GM19452 (cell line): ENCODE results near the gene HSPA1A.
"Not testable (repeated sequence)": the region's sequence is repeated elsewhere in the genome, so short reads cannot be mapped to it uniquely, and the experiment has no call there.

Experiments used
- ATAC-seq: cut with Tn5 transposase; IDR thresholded peaks from one replicate; pipeline ENCODE4 v1.9.1; 2021; ENCODE audit not compliant: unreplicated experiment

HSPA1A gene

DNA sequence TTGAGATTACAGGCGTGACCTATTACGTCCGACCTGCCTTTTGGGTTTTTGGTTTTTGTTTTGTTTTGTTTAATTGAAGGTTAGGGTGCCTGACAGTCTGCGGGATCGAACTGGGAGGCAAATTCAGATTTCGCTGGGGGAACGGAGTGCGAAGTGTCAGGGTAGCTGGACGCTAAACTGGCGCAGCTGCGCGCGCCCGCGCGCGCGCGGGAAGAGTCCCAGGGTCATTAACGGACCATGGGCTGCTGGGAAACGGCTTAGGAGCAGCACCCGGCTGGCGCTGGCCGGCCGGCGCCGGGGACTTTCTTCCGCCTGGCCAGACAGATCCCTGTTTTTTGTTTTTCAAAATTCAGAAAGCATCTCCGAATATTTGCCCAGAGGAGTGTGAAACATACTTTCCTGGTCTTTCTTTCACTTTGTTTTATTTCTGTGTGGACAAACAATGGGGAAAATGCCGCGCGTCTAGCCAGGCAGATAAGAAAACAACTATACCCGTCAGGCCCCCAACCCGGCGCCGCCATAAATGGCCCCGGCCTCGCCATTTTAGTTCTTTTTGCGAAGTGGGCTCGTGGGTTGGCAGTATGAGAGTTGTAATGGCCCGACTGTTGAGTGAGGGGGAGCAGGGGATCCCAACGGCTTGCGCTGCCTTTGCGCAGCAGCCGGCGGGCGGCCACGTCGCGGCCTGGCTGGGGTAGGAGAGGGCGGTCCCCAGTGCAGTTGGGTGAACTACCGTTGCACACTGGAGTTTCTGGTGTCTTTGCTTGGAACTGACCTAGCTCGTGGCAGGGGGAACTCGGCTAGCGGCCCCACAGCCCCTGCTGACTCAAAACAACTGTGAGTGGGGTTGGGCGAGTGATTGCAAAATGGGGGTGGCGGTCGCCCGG, 19.3 kb downstream of the HSPA1A start:
- ATAC-seq = peak; percentile 45

DNA sequence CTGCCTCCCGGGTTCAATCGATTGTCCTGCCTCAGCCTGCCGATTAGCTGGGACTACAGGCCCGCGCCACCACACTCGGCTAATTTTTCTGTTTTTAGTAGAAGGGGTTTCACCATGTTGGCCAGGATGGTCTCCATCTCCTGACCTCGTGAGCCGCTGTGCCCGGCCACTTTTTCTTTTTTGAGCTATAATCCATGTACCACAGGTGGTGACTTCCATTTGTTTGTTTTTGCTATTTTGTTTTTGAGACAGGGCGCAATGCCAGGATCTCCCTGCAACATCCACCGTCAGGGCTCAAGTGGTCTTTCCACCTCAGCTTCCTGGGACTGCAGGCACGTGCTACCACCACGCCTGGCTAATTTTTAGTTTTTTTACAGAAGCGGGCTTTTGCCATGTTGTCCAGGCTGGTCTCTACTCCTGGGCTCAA, 20.7 kb downstream of the HSPA1A start:
- ATAC-seq = no peak

DNA sequence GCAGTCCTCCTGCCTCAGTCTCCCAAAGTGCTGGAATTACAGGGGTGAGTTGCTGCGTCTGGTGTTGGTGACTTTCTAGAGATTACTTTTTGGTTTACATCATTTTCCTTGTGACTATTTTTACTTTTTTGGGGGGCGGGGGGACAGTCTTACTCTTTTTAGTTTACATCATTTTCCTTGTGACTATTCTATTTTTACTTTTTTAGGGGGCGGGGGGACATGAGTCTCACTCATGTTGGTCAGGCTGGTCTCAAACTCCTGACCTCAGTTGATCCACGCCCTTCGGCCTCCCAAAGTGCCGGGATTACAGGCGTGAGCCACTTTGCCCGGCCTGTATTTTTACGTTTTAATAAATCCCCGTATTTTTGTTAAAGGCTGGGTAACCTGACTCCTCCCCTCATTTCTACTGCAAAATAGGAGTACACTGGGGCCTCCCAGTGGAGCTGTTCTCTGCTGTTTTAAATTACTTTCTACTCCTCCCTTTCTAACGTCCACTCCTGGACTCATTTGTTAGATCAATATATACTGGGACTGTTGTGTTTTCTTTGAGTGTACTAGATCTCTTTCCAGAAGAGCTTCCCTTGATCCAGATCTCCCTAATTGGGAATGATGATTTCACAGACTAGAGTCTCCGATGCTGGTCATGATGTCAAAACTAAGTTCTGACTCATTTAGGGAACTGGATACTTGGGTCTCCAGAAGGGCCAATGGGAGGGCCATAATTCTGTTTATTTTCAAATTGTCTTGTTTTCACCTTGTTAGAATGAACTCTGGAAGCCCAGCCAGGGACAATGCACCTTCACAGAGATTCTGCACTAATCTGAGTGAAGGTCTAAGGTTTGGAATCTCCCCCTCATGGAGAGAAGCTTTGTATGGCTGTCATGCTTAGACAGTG, 21.4 kb downstream of the HSPA1A start:
- ATAC-seq = no peak

DNA sequence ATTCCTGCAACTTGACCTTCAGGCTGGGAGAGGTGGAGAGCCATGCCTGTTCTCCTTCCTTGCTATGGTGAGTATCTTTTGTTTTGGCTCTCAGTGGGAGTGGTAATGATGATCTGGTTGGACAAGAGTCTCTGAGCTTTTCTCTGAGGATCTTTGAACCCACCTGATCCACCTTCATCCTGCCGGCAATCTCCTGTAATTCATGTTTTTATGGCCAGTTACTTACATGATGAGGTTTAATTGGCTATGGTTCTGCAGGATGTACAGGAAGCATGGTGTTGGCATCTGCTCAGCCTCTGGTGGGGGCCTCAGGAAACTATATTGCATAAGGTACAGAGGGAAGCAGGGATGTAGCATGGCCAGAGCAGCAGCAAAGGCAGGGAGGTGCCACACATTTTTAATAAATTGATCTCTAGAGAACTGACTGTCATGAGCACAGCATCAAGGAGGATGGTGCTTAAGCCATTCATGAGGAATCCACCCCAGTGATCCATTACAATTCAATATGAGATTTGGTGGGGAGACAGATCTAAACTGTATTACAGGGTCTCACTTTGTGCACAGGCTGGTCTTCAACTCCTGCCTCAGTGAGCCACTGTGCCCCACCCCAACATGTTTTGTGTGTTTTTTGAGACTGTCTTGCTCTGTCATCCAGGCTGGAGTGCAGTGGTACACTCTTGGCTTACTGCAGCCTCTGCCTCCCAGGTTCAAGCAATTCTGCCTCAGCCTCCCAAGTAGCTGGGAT, 22.2 kb downstream of the HSPA1A start:
- no peak for ATAC-seq

- not testable (repeated sequence) for ATAC-seq
These were observed 22.8 kb downstream of the HSPA1A start for GRCh38 chr6:31838114-31838553.

DNA sequence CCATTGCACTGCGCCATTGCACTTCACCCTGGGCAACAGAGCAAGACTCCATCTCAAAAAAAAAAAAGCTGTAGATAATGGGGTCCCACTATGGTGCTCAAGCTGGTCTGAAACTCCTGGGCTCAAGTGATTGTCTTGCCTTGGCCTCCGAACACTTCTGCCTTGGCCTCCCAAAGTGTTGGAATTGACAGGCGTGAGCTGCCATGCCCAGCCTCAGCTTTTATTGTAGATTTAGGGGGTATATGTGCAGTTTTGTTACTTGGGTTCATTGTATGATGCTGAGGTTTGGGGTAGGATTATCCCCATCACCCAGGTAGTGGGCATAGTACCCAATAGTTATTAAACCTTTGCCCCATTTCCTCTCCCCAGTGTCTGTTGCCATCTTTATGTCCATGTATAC, 23.6 kb downstream of the HSPA1A start:
- no peak for ATAC-seq

GRCh38 chr6:31839779-31840126, 24.4 kb downstream of the HSPA1A start:
- not testable (repeated sequence) for ATAC-seq

- ATAC-seq = no peak
These were observed 26.7 kb downstream of the HSPA1A start for GRCh38 chr6:31842053-31842452.

DNA sequence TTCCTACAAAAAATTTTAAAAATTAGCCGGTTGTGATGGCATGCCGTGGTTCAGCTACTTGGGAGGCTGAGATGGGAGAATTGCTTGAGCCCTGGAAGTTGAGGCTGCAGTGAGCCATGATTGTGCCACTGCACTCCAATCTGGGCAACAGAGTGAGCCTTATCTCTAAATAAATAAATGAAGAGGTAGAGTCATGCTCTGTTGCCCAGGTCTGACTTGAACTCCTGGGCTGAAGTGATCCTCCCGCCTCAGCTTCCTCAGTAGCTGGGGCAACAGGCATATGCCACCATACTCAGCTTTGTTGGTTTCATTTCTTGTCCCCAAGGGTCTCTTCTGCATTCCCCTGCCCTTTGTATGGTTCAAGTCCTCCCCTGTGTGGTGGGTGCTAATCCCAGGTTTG, 29.2 kb downstream of the HSPA1A start:
- ATAC-seq = no peak

DNA sequence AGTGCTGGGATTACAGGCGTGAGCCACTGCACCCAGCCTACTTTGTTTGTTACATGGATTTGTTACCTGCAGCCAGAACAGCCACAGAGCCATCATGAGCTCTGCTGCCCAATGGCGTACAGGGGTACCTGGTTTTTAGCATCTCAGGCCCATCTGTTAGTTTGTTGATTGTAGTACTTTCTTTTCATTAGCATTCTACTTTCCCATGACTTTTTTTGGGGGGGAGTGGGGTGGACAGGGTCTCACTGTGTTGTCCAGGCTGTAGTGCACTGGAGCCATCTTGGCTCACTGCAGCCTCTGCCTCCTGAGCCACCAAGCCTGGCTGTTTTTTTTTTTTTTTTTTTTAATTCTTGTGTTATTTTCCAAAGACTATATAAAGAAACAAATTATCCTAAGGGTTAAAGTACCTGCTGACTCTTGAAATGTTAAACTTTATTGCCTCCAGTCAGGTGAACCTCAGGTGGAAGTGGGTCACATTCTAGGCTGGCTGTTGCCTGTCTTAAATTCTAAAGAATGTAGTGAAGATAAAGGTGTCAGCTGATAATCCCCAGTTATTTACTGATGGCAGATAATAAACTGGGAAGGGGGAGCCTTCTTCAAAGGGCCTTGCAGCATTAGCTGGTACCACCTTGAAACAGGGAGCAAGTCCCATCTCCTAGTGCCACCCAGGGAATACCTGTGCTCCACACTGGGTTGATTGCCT, 32.1 kb downstream of the HSPA1A start:
- ATAC-seq = no peak

DNA sequence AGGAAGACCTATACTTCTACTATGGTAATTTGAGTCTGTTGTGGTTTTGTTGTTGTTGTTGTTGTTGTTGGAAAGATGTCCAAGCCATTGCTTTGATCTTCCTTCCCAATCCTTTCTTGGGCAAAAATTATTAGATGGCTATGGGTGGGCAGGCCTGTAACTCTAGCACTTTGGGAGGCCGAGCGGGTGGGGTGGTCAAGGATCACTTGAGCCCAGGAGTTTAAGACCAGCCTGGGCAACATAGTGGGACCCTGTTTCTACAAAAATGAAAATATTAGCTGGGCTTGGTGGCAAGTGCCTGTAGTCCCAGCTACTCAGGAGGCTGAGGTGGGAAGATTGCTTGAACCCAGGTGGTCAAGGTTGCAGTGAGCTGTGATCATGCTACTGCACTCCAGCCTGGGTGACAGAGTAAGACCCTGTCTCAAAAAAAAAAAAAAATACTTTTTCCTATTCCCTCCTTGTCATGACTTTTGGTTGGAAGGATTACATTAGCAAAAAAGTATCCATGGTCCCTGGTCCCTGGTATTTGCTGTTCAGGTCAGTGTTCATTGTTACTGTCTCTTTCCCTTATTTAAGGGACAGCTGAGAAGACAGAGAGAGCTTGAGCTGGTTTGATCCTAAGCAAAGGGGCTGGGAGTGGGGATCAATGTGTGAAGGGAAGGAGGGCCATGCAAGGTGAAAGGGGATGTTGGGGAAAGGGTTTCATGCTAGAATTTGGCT, 35.6 kb downstream of the HSPA1A start:
- no peak for ATAC-seq

DNA sequence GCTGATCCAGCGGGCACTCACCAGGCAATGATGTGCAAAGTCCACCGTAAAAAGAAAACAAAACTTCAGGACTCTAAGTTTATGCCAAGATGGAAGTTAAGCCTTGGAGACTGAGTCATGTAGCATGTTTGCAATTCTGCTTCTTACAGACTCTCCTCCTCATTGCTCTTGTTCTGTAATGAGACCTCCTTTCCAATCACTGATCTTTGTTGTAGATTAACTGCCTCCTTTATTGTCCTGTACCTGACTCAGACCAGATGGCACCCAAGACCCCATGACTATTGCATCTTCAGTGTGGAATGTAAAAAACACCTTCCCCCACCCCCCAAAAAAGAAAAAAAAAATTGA, 36.1 kb downstream of the HSPA1A start:
- ATAC-seq = no peak

- ATAC-seq = not testable (repeated sequence)
These were observed 36.8 kb downstream of the HSPA1A start for GRCh38 chr6:31851980-31852718.

GRCh38 chr6:31857774-31858173, 42.4 kb downstream of the HSPA1A start:
- ATAC-seq = not testable (repeated sequence)

GRCh38 chr6:31858707-31859106, 43.4 kb downstream of the HSPA1A start:
- ATAC-seq = no peak

DNA sequence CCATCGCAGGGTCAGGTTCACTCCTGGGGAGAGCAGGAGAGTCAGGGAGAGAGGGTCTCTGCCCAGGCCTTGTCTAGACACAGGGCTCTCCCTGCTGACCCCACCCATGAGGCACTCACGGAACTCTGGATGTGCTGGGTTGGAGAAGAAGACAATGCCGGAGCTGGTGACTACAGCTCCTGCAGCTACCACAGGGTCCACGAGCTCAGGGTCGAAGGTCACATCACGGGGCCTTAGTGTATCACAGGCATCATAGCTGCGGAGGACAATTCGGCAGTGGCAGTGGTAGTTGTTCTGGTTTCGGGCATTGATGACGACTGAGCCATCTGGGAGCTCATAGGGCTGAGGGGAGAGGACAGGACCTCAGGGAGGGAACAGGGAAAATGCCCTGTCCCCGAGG, 44.6 kb downstream of the HSPA1A start:
- ATAC-seq = no peak

GRCh38 chr6:31860349-31860748, 45.0 kb downstream of the HSPA1A start:
- ATAC-seq = no peak

DNA sequence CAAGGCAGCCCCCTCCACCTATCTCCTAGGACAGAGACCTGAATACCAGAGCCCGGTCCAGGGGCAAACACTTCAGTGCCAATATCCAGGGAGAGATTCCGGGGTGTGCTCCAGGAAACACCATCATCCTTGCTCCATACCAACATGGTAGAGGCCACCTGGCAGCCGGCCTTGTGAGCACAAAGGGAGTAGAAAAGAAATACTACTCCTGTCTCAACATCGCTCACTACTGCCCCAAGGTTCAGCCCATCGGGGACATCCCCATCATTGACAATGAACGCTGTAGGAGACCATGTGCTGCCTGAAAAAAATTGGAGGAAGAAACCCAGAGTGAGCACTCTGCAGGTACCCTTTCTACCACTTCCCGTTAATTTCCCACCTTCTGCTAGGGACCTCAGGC, 45.8 kb downstream of the HSPA1A start:
- ATAC-seq = no peak

- no peak for ATAC-seq
These were observed 46.6 kb downstream of the HSPA1A start for GRCh38 chr6:31861919-31862343.
